Measurements from ENCODE around the gene PRDM7.
"Not testable (repeated sequence)": the region's sequence is repeated elsewhere in the genome, so short reads cannot be mapped to it uniquely, and the experiment has no call there.

The PRDM7 gene

DNA sequence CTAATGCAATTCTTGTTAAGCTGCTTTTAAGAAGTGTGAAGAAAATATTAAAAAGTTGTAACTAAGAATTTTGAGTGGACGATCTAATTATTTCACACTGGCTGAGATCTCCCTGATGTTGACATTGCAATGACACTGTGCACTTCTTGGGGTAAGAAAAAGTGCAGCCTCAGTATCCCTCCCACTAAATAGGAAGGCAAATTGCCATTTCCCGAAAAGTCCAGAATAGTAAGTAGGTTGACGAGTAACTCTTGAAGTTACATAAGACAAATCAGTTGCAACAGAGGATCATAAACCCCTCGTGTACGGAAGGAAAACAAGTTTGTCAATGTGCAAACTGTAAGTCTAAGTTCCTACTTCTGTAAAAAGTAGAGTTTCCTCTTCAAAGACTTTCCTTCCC is 21.8 kb upstream of the PRDM7 start:
- not testable (repeated sequence) for H3K27ac ChIP-seq (ENCODE audit: insufficient read depth, low read length, poor library complexity, severe bottlenecking); DNase-seq; H3K36me3 ChIP-seq (ENCODE audit: control insufficient read depth, insufficient read depth, low read length); H3K9me3 ChIP-seq (ENCODE audit: control insufficient read depth, low read length); H3K4me3 ChIP-seq (ENCODE audit: insufficient read depth, low read depth, low read length, poor library complexity, severe bottlenecking); H3K4me1 ChIP-seq (ENCODE audit: control insufficient read depth, insufficient read depth, low read length, poor library complexity, severe bottlenecking); H3K27me3 ChIP-seq (replicated peaks; ENCODE audit: control insufficient read depth, insufficient read depth, low read length, poor library complexity, severe bottlenecking)

GRCh38 chr16:90097010-90097684 is 20.0 kb upstream of the PRDM7 start:
- not testable (repeated sequence) for H3K4me3 ChIP-seq (ENCODE audit: insufficient read depth, low read depth, low read length, poor library complexity, severe bottlenecking); H3K36me3 ChIP-seq (ENCODE audit: control insufficient read depth, insufficient read depth, low read length); H3K27me3 ChIP-seq (replicated peaks; ENCODE audit: control insufficient read depth, insufficient read depth, low read length, poor library complexity, severe bottlenecking); H3K27ac ChIP-seq (ENCODE audit: insufficient read depth, low read length, poor library complexity, severe bottlenecking); H3K4me1 ChIP-seq (ENCODE audit: control insufficient read depth, insufficient read depth, low read length, poor library complexity, severe bottlenecking); H3K9me3 ChIP-seq (ENCODE audit: control insufficient read depth, low read length); DNase-seq

GRCh38 chr16:90094791-90095190 is 17.7 kb upstream of the PRDM7 start:
- not testable (repeated sequence) for H3K4me1 ChIP-seq (ENCODE audit: control insufficient read depth, insufficient read depth, low read length, poor library complexity, severe bottlenecking); H3K27me3 ChIP-seq (replicated peaks; ENCODE audit: control insufficient read depth, insufficient read depth, low read length, poor library complexity, severe bottlenecking); H3K4me3 ChIP-seq (ENCODE audit: insufficient read depth, low read depth, low read length, poor library complexity, severe bottlenecking); H3K36me3 ChIP-seq (ENCODE audit: control insufficient read depth, insufficient read depth, low read length); H3K9me3 ChIP-seq (ENCODE audit: control insufficient read depth, low read length); DNase-seq; H3K27ac ChIP-seq (ENCODE audit: insufficient read depth, low read length, poor library complexity, severe bottlenecking)

DNA sequence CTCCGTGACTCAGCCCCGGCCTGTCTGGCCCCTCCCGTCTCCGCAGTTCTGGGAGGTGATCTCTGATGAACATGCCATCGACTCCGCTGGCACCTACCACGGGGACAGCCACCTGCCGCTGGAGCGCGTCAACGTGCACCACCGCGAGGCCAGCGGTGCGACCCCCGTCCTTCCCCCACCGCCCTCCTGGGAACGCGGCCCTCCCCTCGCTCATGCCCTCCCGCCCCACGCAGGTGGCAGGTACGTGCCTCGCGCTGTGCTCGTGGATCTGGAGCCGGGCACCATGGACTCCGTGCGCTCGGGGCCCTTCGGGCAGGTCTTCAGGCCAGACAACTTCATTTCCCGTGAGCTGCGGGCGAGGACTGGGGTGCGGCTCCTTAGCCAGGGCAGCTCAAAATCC is 17.2 kb upstream of the PRDM7 start:
- H3K4me3 ChIP-seq (ENCODE audit: insufficient read depth, low read depth, low read length, poor library complexity, severe bottlenecking); DNase-seq; H3K4me1 ChIP-seq (ENCODE audit: control insufficient read depth, insufficient read depth, low read length, poor library complexity, severe bottlenecking); H3K27me3 ChIP-seq (replicated peaks; ENCODE audit: control insufficient read depth, insufficient read depth, low read length, poor library complexity, severe bottlenecking); H3K36me3 ChIP-seq (ENCODE audit: control insufficient read depth, insufficient read depth, low read length); H3K27ac ChIP-seq (ENCODE audit: insufficient read depth, low read length, poor library complexity, severe bottlenecking); H3K9me3 ChIP-seq (ENCODE audit: control insufficient read depth, low read length): not testable (repeated sequence)

DNA sequence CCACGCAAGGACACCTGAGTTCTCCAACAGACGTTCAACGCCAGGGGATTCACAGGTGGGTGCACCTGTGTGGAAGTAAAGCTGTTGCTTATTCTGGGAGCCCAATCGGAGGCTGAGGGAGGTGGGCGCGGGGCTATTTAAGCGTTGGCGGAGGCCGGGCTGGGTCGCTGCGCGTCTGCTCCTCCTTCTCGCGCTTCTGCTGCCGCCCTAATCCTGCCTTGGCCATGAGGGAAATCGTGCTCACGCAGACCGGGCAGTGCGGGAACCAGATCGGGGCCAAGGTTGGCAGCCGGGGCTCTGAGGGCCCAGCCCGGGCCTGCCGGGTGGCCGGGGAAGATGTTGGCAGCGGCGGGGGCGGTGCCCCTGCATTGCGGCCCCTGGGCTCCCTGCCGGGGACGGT is 16.7 kb upstream of the PRDM7 start:
- not testable (repeated sequence) for H3K27me3 ChIP-seq (replicated peaks; ENCODE audit: control insufficient read depth, insufficient read depth, low read length, poor library complexity, severe bottlenecking); H3K27ac ChIP-seq (ENCODE audit: insufficient read depth, low read length, poor library complexity, severe bottlenecking); H3K36me3 ChIP-seq (ENCODE audit: control insufficient read depth, insufficient read depth, low read length); H3K9me3 ChIP-seq (ENCODE audit: control insufficient read depth, low read length); H3K4me1 ChIP-seq (ENCODE audit: control insufficient read depth, insufficient read depth, low read length, poor library complexity, severe bottlenecking); DNase-seq; H3K4me3 ChIP-seq (ENCODE audit: insufficient read depth, low read depth, low read length, poor library complexity, severe bottlenecking)

- not testable (repeated sequence) for H3K27me3 ChIP-seq (replicated peaks; ENCODE audit: control insufficient read depth, insufficient read depth, low read length, poor library complexity, severe bottlenecking); H3K4me1 ChIP-seq (ENCODE audit: control insufficient read depth, insufficient read depth, low read length, poor library complexity, severe bottlenecking); H3K27ac ChIP-seq (ENCODE audit: insufficient read depth, low read length, poor library complexity, severe bottlenecking); H3K36me3 ChIP-seq (ENCODE audit: control insufficient read depth, insufficient read depth, low read length); DNase-seq; H3K9me3 ChIP-seq (ENCODE audit: control insufficient read depth, low read length); H3K4me3 ChIP-seq (ENCODE audit: insufficient read depth, low read depth, low read length, poor library complexity, severe bottlenecking)
Observed at GRCh38 chr16:90092781-90093180, 15.7 kb upstream of the PRDM7 start.

GRCh38 chr16:90084215-90084950 is 7.3 kb upstream of the PRDM7 start:
- H3K27me3 ChIP-seq (replicated peaks; ENCODE audit: control insufficient read depth, insufficient read depth, low read length, poor library complexity, severe bottlenecking): no peaks in the 10 kb centered on the region
- no peak overlapping the region for H3K4me3 ChIP-seq (ENCODE audit: insufficient read depth, low read depth, low read length, poor library complexity, severe bottlenecking)
- no peak overlapping the region for H3K27ac ChIP-seq (ENCODE audit: insufficient read depth, low read length, poor library complexity, severe bottlenecking)
- H3K9me3 ChIP-seq (ENCODE audit: control insufficient read depth, low read length): no peaks in the 10 kb centered on the region
- H3K4me1 ChIP-seq (ENCODE audit: control insufficient read depth, insufficient read depth, low read length, poor library complexity, severe bottlenecking): no peaks in the 10 kb centered on the region
- no peak for DNase-seq
- H3K36me3 ChIP-seq (ENCODE audit: control insufficient read depth, insufficient read depth, low read length): no peaks in the 10 kb centered on the region

GRCh38 chr16:90083139-90083538 is 6.0 kb upstream of the PRDM7 start:
- no peak for DNase-seq
- Histone ChIP-seq H3K9me3 (ENCODE audit: control insufficient read depth, low read length) (no peaks in the 10 kb centered on the region), H3K4me3 (ENCODE audit: insufficient read depth, low read depth, low read length, poor library complexity, severe bottlenecking) (no peak overlapping the region), H3K4me1 (ENCODE audit: control insufficient read depth, insufficient read depth, low read length, poor library complexity, severe bottlenecking) (peaks cover 2% of the 10 kb centered on the region), H3K27me3 (replicated peaks; ENCODE audit: control insufficient read depth, insufficient read depth, low read length, poor library complexity, severe bottlenecking) (no peaks in the 10 kb centered on the region), H3K36me3 (ENCODE audit: control insufficient read depth, insufficient read depth, low read length) (no peaks in the 10 kb centered on the region), H3K27ac (ENCODE audit: insufficient read depth, low read length, poor library complexity, severe bottlenecking) (no peak overlapping the region)

DNA sequence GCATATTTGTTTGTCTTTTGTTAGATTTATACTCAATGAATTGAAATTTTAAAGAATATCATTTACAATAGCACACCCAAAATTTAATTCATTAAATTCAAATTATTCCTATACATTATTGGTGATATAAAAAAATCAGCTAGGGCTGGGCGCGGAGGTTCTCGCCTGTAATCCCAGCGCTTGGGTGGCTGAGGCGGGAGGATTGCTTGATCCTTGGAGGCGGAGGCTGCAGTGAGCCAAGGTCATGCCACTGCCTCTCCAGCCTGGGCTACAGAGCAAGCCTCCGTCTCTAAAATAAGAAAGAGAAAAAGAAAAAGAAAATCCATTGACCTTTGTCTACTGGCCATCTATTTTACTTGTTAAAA is 4.5 kb upstream of the PRDM7 start:
- DNase-seq: no peak
- peaks cover 12% of the 10 kb centered on the region for H3K4me1 ChIP-seq (ENCODE audit: control insufficient read depth, insufficient read depth, low read length, poor library complexity, severe bottlenecking)
- H3K36me3 ChIP-seq (ENCODE audit: control insufficient read depth, insufficient read depth, low read length): no peaks in the 10 kb centered on the region
- no peaks in the 10 kb centered on the region for H3K9me3 ChIP-seq (ENCODE audit: control insufficient read depth, low read length)
- no peaks in the 10 kb centered on the region for H3K27me3 ChIP-seq (replicated peaks; ENCODE audit: control insufficient read depth, insufficient read depth, low read length, poor library complexity, severe bottlenecking)
- H3K27ac ChIP-seq (ENCODE audit: insufficient read depth, low read length, poor library complexity, severe bottlenecking): no peak overlapping the region
- H3K4me3 ChIP-seq (ENCODE audit: insufficient read depth, low read depth, low read length, poor library complexity, severe bottlenecking): no peak overlapping the region

GRCh38 chr16:90078579-90078895 is 1.4 kb upstream of the PRDM7 start:
- no peak for DNase-seq
- no peaks in the 10 kb centered on the region for H3K9me3 ChIP-seq (ENCODE audit: control insufficient read depth, low read length)
- no peak overlapping the region for H3K27ac ChIP-seq (ENCODE audit: insufficient read depth, low read length, poor library complexity, severe bottlenecking)
- H3K4me3 ChIP-seq (ENCODE audit: insufficient read depth, low read depth, low read length, poor library complexity, severe bottlenecking): no peak overlapping the region
- H3K4me1 ChIP-seq (ENCODE audit: control insufficient read depth, insufficient read depth, low read length, poor library complexity, severe bottlenecking): peaks cover 12% of the 10 kb centered on the region
- H3K36me3 ChIP-seq (ENCODE audit: control insufficient read depth, insufficient read depth, low read length): no peaks in the 10 kb centered on the region
- no peaks in the 10 kb centered on the region for H3K27me3 ChIP-seq (replicated peaks; ENCODE audit: control insufficient read depth, insufficient read depth, low read length, poor library complexity, severe bottlenecking)
